HFFc6 (cell line): ENCODE data around the gene CEBPA. TPM values are rescaled to one million over a fixed set of nuclear protein-coding genes. Genes with fewer than 3 reads are reported as not detected.

ENCODE experiments used
- DNase-seq: peaks from one replicate; pipeline ENCODE4 v3.0.0-alpha.2; 2018
- H3K27ac Mint-ChIP-seq: 2 replicates; pipeline ENCODE4 v1.8.0; 2020; ENCODE audit warnings: mild to moderate bottlenecking, mixed read lengths
- H3K27me3 Mint-ChIP-seq: 2 replicates; pipeline ENCODE4 v1.8.0; 2021; ENCODE audit warnings: mild to moderate bottlenecking, moderate library complexity, mixed read lengths; ENCODE audit not compliant: insufficient read depth
- H3K36me3 Mint-ChIP-seq: 2 replicates; pipeline ENCODE4 v1.8.0; 2021; ENCODE audit warnings: low read depth, mixed read lengths
- H3K4me1 Mint-ChIP-seq: 2 replicates; pipeline ENCODE4 v1.8.0; 2020; ENCODE audit warnings: low read depth, mixed read lengths
- H3K4me3 Mint-ChIP-seq: 2 replicates; pipeline ENCODE4 v1.8.0; 2020; ENCODE audit warnings: mild to moderate bottlenecking, moderate library complexity, mixed read lengths
- H3K9me3 Mint-ChIP-seq: 2 replicates; pipeline ENCODE4 v1.8.0; 2020; ENCODE audit warnings: mild to moderate bottlenecking, mixed read lengths
- CTCF ChIP-seq: fragments of 200-600 bp; sonication (generic); IDR thresholded peaks from 2 replicates; pipeline ENCODE4 v1.5.0; 2021; ENCODE audit warnings: antibody characterized with exemption, mild to moderate bottlenecking
- total RNA-seq, 6 experiments: library from RNA; stranded (reverse); fragmentation: NEBNext Ultra II Directional; extraction: Animal tissue kit (Norgen Biotek cat#: 25700); gene quantifications; 2 replicates in 1 of 6; 3 replicates in 5 of 6; pipeline ENCODE4 v1.2.3, GENCODE V29; 2021

CEBPA gene
- total RNA-seq, 6 experiments from 2014 or later: 0.12 to 0.24 (median 0.14) TPM; not detected in 1

- Mint-ChIP-seq H3K27ac (no peak overlapping the region), H3K36me3 (no peaks in the 10 kb centered on the region), H3K4me1 (peaks cover 8% of the 10 kb centered on the region), H3K4me3 (no peak overlapping the region), H3K27me3 (peaks cover 10% of the 10 kb centered on the region), H3K9me3 (no peaks in the 10 kb centered on the region)
- TF ChIP-seq CTCF: no peak
- no peak for DNase-seq
Measured at GRCh38 chr19:33275559-33275932, 26.8 kb downstream of the CEBPA start.

DNA sequence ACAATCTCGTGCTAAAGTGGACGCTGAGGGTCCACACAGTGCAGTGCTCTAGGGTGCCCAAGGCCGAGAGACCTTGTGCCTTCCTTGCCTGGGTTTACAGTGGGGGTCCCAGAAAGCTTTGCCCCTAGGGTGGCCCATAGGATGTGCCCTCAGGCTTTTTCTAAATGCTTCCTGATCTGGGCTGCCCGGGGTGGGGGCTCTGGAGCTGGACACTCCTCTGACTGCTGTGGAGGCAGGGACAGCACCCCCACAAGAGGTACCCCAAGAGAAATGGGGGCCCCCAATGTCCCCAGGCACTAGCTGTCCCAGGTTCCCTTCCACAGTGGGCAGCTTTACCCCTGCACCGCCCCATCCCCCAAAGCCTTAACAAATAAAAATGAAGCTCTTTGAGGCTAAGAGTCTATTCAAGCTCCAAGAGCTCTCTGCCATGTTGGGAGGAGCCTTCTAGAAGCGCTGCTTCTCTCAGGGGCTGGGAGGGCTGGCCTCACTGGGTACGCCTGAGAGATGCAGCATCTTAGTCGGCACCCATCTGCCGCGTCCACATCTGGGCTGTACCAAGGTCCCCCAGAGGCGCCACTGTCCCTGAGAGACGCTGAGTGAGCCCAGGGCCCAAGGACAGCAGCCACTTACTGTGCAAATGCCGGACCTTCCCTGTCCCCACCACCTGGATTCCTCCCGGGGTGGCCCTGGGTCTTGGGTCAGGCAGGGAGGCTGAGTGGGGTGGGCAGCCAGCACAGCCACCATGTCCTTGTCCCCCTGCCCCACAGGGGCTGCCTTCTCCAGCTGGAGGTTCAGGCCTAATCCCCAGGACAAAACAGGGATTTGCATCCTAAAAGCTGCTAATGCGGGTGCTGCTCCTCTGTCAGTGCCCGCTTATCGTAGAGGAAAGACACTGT lies 27.4 kb downstream of the CEBPA start:
- H3K9me3 Mint-ChIP-seq: no peaks in the 10 kb centered on the region
- H3K4me3 Mint-ChIP-seq: no peak overlapping the region
- H3K27me3 Mint-ChIP-seq: peaks cover 10% of the 10 kb centered on the region
- no peak for DNase-seq
- no peaks in the 10 kb centered on the region for H3K36me3 Mint-ChIP-seq
- H3K4me1 Mint-ChIP-seq: peaks cover 8% of the 10 kb centered on the region
- no peak for TF ChIP-seq CTCF
- H3K27ac Mint-ChIP-seq: no peak overlapping the region

DNA sequence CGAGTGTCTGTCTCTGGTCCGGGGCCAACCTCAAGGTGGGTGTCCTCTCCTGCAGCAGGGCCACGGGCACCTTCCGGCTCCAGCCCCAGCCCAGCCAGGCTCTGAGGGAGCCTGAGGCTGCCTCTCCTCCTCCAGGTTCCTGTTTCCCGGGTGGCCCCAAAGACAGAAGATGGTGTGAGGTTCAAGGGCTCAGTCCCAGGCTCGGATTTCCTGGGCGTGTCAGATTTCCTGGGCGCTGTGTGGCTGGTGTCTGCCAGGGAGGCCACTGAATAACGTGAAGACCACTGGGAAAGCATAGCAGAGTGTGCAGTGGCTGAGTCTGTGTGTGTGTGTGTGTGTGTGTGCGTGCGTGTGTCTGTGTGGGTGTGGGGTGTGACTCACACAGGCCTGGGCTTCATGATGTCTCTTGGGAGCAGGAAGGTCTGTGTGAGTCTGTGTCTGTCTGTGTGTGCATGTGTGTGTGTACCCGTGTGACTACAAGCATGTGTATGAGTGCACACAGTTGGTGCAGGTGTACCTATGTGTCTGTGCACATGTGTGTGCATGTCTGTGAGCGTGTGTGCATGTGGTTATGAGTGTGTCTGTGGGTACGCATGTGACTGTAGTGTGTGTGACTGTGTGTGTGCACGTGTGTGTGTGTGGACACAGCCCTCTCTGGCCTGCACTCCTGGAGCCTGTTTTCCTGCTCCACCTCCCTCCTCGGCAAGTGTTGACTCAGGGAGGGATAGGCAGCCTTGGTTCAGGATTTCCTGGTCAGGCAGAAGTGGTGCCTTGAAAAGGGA lies 28.3 kb downstream of the CEBPA start:
- no peak for TF ChIP-seq CTCF
- H3K4me1 Mint-ChIP-seq: peaks cover 8% of the 10 kb centered on the region
- H3K27me3 Mint-ChIP-seq: peaks cover 10% of the 10 kb centered on the region
- H3K27ac Mint-ChIP-seq: no peak overlapping the region
- no peak overlapping the region for H3K4me3 Mint-ChIP-seq
- H3K36me3 Mint-ChIP-seq: no peaks in the 10 kb centered on the region
- H3K9me3 Mint-ChIP-seq: no peaks in the 10 kb centered on the region
- DNase-seq: peak; percentile 68

GRCh38 chr19:33273065-33273736 lies 29.1 kb downstream of the CEBPA start:
- Mint-ChIP-seq H3K9me3 (no peaks in the 10 kb centered on the region), H3K27ac (no peak overlapping the region)

More at GRCh38 chr19:33273065-33273736, 29.1 kb downstream of the CEBPA start:
- peaks cover 8% of the 10 kb centered on the region for H3K4me1 Mint-ChIP-seq
- no peaks in the 10 kb centered on the region for H3K36me3 Mint-ChIP-seq
- no peak for DNase-seq
- no peak overlapping the region for H3K4me3 Mint-ChIP-seq
- H3K27me3 Mint-ChIP-seq: peaks cover 10% of the 10 kb centered on the region
- no peak for TF ChIP-seq CTCF
